Measurements from ENCODE around the gene SUPT4H1.
"Not testable (repeated sequence)": the region's sequence is repeated elsewhere in the genome, so short reads cannot be mapped to it uniquely, and the experiment has no call there.

Gene SUPT4H1

GRCh38 chr17:58351831-58352595 lies at the start of gene SUPT4H1:
Gene SUPT4H1 (minus strand): TSS chr17:58352201. CDS start chr17:58352135, 66 bp downstream.
- DNase-seq: peak; percentile 80

GRCh38 chr17:58401287-58401686 lies 49.3 kb upstream of the SUPT4H1 start:
- DNase-seq: no peak

GRCh38 chr17:58400826-58401225 lies 48.8 kb upstream of the SUPT4H1 start:
- DNase-seq: no peak

- no peak for DNase-seq
Measured at GRCh38 chr17:58399974-58400373, 48.0 kb upstream of the SUPT4H1 start.

GRCh38 chr17:58398574-58399266 lies 46.7 kb upstream of the SUPT4H1 start:
- DNase-seq: no peak

GRCh38 chr17:58397421-58397820 lies 45.4 kb upstream of the SUPT4H1 start:
- not testable (repeated sequence) for DNase-seq

GRCh38 chr17:58396173-58396572 lies 44.2 kb upstream of the SUPT4H1 start:
- no peak for DNase-seq

- DNase-seq: no peak
Measured at GRCh38 chr17:58394534-58395223, 42.7 kb upstream of the SUPT4H1 start.

- peak; percentile 30 for DNase-seq
Measured at GRCh38 chr17:58391302-58391984, 39.4 kb upstream of the SUPT4H1 start.

- DNase-seq: no peak
Measured at GRCh38 chr17:58390884-58391283, 38.9 kb upstream of the SUPT4H1 start.

- no peak for DNase-seq
Measured at GRCh38 chr17:58388302-58389190, 36.5 kb upstream of the SUPT4H1 start.

- DNase-seq: no peak
Measured at GRCh38 chr17:58387834-58388233, 35.8 kb upstream of the SUPT4H1 start.

GRCh38 chr17:58386708-58387107 lies 34.7 kb upstream of the SUPT4H1 start:
- DNase-seq: no peak

- DNase-seq: no peak
Measured at GRCh38 chr17:58385359-58385899, 33.4 kb upstream of the SUPT4H1 start.

- no peak for DNase-seq
Measured at GRCh38 chr17:58384897-58385296, 32.9 kb upstream of the SUPT4H1 start.

- no peak for DNase-seq
Measured at GRCh38 chr17:58383892-58384462, 32.0 kb upstream of the SUPT4H1 start.

- DNase-seq: no peak
Measured at GRCh38 chr17:58382872-58383242, 30.9 kb upstream of the SUPT4H1 start.

- no peak for DNase-seq
Measured at GRCh38 chr17:58382108-58382871, 30.3 kb upstream of the SUPT4H1 start.

GRCh38 chr17:58381124-58382035 lies 29.4 kb upstream of the SUPT4H1 start:
- DNase-seq: no peak

All from NCI-H1048 (cell line).